CD4-positive, alpha-beta T cell treated with Interleukin-1 beta for 1 hour (primary cell): ENCODE results near the gene ATG4B.

Experiments
- DNase-seq, 2 donors: peaks; one replicate each; pipeline ENCODE4 v3.0.0-alpha.2; 2020 to 2022

The ATG4B gene

DNA sequence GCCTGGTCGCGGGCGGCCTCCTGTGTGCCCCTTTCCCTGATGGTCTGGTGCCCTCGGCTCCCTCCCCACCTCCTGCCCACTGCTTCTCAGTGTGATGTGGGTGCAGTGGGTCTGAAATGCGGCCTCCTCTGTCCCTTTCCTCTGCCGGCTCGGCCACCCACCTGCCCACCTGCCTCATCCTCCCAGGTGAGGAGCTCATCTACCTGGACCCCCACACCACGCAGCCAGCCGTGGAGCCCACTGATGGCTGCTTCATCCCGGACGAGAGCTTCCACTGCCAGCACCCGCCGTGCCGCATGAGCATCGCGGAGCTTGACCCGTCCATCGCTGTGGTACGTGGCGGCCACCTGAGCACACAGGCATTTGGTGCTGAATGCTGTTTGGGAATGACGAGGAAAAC, 30.9 kb downstream of the ATG4B start:
- DNase-seq, result no peak

DNA sequence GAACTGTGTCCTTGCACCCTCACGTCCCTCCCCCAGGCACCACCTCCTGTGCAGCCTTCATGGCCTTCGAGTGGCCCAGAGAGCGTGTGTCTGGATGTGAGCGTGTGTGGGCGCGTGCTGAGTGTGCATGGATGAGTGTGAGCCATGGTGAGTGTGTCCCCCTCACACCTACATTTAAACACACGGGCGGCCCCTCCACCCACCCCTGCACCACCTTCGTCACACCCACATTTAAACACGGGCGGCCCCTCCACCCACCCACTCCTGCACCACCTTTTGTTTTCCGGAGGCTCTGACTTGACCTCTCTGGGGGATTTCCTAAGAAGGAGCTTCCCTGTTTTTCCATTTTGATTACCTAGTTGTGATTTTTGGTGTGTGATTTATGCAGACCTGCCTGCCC, 31.3 kb downstream of the ATG4B start:
- no peak for DNase-seq

DNA sequence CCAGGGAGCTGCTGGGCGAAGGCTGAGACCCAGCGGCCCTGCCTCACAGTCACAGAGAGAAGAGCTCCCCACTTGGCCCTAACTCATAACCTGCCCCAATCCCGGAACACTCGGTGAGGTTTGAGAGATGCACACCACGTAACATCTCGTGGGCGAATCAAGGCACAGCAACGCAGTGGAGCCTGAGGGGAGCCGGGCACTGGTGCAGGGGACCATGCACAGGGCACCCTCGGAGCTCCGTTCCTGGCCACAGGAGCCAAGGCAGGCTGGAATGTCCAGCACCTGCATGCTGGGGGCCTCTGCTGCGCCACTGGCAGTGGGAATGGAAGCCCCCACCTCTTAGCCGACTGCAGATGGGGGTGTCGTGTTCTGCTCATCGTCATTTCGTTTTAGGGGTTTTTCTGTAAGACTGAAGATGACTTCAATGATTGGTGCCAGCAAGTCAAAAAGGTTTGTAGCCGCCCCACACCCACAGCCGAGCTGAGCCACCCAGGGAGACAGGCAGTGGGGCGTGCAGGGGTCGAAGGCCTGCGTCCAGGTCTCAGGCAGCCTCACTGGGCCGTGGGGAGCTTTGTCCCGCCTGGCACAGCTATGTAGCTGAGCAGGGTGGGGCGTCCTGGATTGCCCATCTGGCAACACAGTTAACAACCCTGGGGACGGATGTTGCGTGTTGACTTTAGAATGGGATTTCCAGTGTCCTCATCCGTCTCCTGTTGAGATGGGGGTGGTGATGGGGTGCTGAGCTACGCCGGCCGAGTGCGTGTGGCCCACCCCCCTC, 33.0 kb downstream of the ATG4B start:
- DNase-seq, result no peak

DNA sequence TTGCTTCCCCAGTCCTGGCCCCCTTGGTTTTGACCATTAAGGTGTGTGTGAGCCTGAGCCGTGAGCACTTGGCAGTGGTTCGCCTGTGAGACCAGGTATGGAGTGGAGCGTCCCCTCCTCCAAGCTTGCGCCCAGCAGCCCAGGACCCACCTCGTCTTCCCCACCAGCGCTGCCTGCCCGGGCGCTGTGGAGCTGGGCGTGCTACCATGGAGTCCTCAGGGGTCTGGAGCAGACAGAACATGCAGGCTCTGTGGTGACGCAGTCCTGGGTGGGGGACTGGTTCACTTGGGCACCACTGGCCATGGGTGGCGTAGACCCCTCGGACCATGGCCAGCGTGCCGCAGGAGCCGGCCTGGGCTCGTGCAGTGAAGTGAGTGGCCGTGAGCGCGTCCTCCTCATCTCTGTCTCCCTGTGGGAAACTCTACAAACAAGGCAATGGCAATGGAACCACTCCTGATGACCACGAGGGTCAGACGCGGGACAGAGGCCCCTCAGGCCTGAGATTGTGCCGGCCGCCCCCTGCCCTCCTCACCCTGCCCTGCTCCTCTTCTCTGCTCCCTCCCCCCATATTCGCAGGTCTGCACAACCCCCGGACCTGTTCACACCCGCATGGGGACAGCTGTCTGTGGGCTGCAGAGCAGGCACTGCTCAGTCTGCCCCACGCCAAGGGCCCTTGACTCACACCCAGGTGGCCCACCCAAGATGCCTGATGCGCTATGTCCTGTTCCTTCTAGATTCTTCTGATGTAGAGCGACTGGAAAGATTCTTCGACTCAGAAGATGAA, 34.2 kb downstream of the ATG4B start:
- DNase-seq, result no peak

DNA sequence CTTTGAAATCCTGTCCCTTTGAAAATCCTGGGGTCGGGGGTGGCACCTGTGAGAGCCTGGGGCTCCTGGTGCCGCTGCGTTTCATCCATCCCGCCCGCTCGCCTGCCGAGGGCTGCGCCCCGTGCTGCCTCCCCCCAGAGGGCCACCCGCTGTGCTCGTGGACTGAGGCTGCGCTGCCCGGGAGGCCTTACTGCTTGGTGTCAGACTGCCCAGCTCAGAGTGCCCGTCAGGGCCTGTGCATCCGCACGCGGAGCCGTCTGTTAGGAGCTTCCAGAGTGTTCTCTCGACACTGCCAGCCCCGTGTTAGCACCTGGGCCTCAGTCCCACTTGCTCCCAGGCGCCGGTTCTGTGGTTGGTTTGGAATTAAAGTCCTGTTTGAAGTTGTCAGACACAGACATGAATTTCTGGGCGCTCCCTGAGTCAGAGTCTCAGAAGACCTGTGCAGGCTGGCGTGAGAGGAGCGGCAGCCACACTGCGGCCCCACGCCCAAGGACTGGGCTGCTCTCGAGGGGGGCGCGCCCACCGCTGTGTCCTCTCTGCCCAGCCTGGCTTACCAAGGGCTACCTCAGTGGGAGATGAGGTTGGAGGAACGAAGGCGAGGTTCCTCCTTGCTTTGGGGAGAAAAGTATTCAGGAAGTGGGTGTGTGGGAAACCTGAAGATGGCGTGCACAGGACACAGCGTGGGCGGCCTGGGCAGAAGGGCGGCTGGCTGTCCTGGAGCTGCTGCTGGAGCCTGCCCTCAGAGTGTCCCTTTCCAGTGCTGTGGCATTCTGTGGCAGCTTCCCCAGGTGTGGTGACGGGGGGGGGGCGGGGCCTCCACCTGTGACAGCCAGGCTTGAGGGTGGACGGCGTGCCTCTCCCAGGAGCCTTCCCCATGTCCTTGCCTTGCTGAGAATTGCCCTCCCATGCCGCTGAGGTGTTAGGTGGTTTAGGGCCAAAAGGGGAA, 35.0 kb downstream of the ATG4B start:
- no peak for DNase-seq

DNA sequence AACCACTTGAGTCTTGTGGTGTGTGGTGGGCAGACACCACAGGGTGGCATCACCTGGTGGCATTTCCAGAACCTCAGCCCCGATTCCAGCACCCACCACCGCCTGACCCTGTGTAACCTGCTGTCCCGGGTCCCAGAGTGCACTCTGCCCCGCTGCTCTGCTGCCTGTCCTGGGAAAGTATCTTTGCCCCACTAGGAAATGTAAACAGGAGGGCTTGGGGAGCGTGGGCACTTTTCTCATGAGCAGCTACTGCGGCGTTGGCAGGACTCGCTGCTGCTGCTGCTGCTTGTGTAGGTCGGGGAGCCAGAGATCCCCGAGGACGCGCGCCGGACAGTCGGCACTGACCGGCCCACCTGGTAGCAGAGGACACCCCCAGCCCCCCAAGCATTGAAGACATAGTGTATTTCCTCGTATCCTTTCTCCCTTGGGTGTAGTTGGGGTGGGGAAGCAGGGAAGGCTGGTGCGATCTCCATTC, 35.7 kb downstream of the ATG4B start:
- DNase-seq, result no peak

DNA sequence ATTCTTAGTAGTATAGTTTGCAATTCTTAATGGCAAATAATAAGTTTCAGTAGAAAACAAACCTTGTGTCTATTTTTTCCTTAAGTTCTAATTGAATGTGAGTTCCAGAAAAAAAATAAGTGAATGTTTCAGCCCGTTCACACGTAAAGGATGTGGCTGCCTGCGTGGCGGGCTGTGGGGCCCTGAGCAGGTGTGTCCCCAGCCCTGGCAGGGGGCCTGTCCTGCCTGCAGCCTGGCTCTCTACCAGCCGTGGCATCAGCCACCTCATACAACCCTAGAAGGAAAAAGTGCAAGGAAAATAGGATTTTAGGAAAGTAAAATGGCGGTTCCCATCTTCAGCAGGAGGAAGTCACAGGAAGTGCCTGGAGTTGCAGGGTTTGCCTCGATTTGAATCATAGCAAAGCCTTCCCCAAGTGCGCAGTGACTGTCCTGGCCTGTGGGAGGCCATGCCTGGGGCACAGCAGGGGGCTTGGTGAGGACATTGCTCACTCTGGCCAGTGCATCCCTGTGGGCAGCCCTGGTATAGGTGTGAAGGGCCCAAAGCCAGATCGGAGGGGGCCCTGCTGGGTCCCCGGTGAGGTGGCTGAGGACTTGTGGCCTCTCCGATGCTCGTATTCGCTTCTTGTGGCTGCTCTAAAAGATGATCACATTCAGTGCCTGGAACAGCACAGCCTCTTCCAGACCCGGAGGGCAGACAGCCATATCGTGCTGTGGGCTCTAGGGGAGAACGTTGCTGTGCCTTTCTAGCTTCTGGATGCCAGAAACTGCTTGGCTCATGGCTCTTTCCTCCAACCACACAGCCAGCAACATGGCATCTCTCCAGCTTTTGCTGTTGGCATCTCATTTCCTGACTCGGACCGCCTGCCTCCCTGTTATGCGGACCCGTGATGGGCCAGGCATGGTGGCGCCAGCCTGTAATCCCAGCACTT, 36.6 kb downstream of the ATG4B start:
- DNase-seq, result no peak

DNA sequence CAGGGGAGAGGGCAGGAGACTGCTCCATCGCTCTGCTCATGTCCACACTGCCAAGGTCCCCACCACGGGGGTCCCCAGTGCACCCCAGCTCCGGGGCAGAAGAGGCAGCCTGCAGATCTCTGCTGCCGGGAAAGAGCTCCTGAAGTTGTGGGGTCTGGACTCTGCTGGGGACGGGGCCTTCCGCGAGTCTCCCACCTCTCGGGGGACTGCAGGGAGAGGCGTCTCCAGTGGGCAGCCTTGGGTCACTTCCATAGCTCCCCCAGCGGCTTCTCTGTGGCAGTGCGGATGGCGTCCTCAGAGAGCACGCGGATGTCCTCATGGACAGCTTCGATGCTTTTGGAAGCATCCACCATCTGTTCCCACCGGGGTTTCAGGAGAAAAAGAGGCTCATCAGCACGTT, 38.4 kb downstream of the ATG4B start:
- no peak for DNase-seq

DNA sequence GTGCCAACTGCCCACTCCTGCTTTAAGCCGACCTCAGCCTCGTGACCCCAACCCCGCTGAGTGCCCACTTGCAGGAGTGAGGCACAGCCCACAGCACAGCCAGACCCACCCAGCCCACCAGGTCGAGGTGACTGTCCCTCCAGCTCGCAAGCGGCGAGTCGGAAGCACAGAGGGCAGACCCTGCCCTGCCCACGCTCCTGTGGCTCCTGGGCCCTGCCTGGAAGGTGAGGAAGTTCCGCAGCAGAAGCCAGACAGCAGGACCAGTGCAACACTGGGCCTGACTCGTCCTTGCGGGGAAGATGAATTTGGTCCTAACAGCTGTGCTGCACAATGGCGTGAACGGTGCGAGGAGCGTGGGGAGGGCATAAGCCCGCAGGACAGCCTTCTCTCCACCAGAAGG, 39.2 kb downstream of the ATG4B start:
- DNase-seq, result no peak

DNA sequence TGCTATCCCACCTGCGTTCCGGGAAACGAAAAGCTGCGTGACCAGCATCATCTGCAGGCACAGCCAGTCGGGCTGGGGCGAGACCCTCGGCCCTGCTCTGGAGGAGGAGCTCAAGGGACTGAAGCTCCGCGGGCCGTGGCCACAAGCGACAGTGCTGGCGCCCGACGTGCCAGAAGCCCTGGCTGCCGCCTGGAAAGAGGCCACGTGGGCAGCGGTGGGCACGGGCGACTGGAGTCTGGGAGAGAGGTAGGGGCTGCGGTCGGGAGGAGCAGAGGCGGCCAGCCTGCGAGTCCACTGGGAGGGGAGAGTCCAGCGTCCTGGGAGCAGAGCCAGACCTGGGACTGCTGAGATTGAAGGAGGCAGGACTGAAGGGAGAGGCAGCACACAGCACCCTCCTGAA, 39.9 kb downstream of the ATG4B start:
- DNase-seq, result no peak

DNA sequence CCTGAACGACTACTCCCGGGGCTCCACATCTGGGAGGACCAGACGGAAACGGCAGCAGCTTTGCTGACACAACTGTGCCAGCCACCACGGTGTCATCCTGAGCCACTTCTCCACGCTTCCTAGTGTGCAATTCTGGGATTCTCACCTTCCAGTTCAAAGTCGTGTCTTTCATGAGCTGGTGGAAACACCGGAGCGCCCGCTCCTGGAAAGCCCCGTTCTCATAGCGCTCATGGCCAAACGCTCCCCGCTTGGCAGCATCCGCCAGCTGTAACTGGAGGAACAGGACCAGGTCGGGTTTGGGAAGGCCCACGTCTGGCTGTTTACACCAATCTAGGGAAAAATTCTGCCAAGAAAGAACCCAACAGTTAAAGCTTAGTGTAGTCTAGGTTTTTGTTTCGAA, 40.8 kb downstream of the ATG4B start:
- no peak for DNase-seq

DNA sequence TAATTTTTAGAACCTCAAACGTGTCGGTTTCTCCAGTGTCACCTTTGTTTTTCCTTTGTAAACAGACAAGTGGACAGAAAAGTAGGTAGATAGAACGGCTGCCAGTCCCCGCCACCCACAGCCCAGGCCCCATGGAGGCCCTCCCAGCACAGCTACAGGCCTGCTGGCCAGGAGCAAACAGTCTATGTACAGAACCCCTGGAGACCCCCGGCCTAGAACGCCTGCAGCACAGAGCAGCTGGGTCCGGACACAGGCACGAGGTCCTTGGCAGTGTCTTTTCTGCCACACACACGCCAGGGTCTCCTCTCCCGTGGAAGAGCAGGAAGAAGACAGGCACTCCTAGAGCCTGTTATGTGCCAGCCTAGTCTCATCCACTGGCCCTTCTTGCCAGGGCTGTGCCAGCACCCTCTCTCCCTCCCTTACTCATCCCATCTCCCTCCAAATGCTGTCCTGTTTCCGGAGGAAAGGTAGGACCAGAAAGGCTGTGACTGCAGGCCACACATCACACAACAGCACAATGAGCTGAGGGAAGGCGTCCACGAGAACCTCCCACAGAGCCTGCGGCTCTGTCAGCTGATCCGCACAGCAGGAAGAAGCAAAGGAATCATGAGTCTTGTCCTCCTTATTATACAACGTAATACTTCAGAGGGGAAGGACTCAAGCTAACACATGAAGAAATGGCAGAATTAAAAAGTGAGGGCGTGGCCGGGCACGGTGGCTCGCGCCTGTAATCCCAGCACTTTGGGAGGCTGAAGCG, 41.5 kb downstream of the ATG4B start:
- DNase-seq, result no peak

DNA sequence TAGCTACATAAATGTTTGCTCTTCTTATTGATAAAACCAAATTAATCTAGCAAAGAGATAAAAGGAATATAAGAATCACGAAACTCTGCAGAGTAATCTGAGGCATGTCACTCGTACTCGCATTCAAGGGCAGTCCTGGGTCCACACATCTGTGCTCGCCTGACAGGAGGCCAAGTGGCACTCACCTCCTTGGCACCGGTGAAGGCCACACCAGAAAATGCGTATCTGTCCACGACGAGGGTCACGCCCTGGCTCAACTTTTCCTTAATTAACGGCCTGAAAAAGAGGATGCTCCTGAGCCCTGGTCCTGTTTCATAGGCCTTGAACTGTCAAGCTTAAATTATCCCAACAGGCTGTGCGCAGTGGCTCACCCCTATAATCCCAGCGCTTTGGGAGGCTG, 42.6 kb downstream of the ATG4B start:
- no peak for DNase-seq

DNA sequence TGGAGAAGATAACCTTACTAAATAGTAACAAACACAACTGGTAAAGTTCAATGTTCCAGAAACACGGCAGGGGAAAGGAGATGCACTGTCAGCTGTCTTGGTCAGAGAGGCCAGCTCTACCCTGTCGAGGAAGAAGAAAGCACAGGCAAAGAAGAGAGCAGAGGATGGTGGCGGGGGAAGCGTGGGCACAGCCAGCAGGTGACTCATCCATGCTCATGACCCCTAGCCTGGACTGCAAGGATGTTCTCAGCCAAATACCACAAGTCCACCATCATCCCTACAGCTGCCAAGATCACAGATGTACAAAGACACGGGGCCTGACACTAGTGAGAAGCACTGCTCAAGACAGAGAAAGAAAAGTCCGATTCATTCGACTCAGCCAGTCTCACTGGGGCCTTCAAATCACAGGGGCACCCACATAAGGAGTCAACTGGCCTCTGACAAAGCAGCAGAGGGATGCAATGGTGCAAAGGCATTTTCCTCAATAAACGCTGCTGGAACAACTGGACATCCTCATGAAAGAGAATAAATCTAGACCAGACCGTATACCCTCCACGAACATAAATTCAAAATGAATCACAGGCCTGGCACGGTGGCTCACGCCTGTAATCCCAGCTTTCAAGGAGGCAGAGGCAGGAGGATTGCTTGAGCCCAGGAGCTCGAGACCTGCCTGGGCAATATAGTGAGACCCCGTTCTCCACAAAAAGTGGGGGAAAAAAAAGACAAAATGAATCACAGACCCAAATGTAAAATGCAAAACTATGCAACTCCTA, 43.5 kb downstream of the ATG4B start:
- DNase-seq, result no peak

DNA sequence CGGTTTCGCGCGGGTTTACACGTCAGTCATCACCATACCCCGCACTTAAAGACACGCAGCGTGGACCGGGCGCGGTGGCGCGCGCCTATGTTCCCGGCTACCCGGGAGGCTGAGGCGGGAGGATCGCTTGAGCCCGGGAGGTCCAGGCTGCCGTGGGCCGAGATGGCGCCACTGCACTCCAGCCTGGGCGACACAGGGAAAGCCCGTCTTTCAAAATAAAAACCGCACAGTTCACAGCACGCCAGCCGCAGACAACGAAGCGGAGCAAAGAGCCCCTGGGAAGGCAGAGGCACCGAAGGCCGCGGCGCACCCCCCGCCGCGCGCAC, 48.8 kb downstream of the ATG4B start:
- DNase-seq, result no peak

DNA sequence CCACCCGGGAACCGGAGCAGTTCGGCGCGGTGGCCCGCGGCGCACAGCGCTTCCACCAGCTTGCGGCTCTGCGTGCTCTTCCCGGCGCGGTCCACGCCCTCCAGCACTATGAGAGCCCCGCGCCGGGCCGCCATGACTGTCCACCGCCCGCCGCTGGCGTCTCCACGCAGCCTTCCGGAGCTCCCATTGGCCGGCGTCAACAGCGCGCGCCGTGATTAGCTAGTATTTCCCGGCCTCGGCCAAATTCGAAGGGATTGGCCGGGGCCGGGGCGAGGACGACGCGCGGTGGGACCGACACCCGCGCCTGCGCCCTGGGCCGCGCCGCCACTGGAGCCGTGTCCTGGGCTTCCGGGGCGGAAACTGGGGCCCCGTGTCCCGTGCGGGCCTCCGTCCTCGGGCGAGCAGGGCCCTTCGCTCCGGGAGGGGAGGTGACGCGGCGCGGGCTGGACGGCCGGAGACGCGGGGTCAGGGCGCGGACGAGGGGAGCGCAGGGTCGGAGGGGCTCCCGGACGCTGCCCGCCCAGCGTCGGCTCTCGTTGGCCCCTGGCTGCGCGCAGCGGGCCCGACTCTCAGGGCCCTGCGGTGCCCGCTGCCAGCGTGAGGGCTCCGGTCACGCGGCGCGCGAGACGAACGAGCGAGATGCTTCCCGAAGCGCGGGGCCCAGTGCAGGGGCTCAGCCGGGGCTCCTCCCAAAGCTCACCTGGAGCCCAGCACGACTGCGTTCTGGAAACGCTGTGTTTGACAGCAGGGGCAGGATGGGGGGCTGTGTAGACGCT, 49.3 kb downstream of the ATG4B start, which contains the start of gene DTYMK:
TSS of gene DTYMK (minus strand) at position 166 of the 776 bp plus-strand sequence. CDS start at position 134, 32 bp downstream.
- peak; percentile 95 to 96 for DNase-seq

DNA sequence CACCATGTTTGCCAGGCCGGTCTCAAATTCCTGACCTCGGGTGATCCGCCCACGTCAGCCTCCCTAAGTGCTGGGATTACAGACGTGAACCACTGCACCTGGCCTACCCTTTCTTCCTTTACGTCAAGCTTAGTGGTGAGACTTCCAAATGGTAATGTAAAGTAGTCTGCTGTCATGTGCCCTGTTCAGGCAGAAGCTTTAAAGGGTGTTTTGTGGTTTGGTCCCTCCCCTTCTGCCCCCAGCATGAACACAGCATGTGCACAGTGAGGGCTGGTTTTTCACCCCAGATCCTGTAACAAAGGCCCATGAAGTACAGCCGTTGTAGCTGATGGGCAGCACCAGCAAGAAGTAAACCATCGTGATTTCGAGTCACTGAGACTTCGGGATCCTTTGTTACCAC, 51.8 kb downstream of the ATG4B start:
- DNase-seq, result no peak

DNA sequence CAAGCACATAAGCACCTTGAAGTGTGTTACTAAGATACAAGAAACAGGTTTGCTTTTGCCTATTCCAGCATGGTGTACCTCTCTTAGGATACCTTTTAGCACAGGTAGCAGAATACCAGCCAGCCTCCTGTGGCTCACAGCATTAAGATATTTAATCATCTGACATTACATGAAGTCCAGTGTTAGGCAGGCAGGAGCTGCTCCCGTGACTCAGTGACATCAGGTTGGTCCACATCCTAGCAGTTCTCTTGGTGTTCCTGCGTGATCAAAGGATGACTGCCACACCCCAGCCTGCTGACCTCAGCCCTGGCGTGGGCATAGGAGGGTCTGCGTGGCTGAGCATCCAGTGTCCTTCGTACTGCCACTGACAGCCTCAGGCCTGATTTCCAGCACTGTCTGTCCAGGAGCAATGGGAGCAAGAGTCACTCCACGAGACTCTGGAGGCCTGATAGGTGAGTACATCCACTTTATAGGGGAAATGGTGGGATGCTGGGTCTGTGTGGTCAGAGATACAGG, 52.8 kb downstream of the ATG4B start:
- no peak for DNase-seq

DNA sequence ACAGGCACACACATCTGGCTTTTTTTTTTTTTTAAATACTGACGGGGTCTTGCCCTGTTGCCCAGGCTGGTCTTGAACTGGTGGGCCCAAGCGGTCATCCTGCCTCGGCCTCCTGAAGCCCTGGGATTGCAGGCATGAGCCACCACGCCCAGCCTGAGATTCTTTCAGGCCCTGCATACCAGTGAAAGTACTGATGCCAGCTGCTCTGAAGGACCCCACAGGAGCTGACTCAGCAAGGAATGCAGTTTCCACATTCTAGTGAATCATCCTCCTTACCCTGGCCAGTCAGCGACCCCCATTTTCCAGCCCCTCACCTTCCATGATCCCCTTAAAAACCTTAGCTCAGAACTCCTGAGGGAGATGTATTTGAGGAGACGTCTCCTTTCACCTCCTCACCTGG, 55.0 kb downstream of the ATG4B start:
- DNase-seq, result no peak
